IMR-90 (cell line): ENCODE measurements around the gene RPTOR. TPM values are rescaled to one million over a fixed set of nuclear protein-coding genes. Genes with fewer than 3 reads are reported as not detected.

Experiments
- ATAC-seq: fragments of 200-7000 bp; cut with Tn5 transposase; 2 replicates; pipeline ENCODE4 v1.9.1; 2020; ENCODE audit warnings: low read depth, mild to moderate bottlenecking, moderate library complexity
- BruUV-seq: library from RNA; stranded (reverse); fragments of 400-500 nt; replicated peaks from 2 replicates; lab custom pipeline; 2021; lab: Mats Ljungman, UMichigan
- CTCF ChIA-PET: fragments of 300-600 bp; formaldehyde crosslinking; extraction: SDS; loops from one replicate; lab custom pipeline; 2021; ENCODE audit warnings: antibody characterized with exemption; lab: Yijun Ruan, JAX
- POLR2A ChIA-PET: fragments of 300-600 bp; sonication (Branson Sonifier 250); formaldehyde crosslinking; loops from one replicate; lab custom pipeline; 2022; ENCODE audit warnings: antibody characterized with exemption; ENCODE audit not compliant: unreplicated experiment; lab: Charles Lee
- DNase-seq: peaks from one replicate; pipeline ENCODE4 v3.0.0; 2013
- H2AFZ ChIP-seq: replicated peaks from 2 replicates; pipeline ENCODE3; 2013; ENCODE audit warnings: low read length, mild to moderate bottlenecking; ENCODE audit not compliant: poor library complexity
- H2AK5ac ChIP-seq: 2 replicates; pipeline ENCODE4 v1.6.1; 2013; ENCODE audit warnings: low read depth, low read length, inconsistent platforms
- H2AK9ac ChIP-seq: replicated peaks from 2 replicates; pipeline ENCODE3; 2013; ENCODE audit warnings: mild to moderate bottlenecking, low read depth, low read length, moderate library complexity; ENCODE audit not compliant: poor library complexity
- H2BK120ac ChIP-seq: 2 replicates; pipeline ENCODE4 v1.6.1; 2013; ENCODE audit warnings: low read depth, low read length, inconsistent platforms
- H2BK15ac ChIP-seq: 3 replicates; pipeline ENCODE4 v1.6.1; 2013; ENCODE audit warnings: low read depth, low read length, inconsistent platforms
- H2BK20ac ChIP-seq: 2 replicates; pipeline ENCODE4 v1.6.1; 2013; ENCODE audit warnings: low read depth, mild to moderate bottlenecking, inconsistent platforms, low read length, moderate library complexity
- H2BK5ac ChIP-seq: 2 replicates; pipeline ENCODE4 v1.6.1; 2013; ENCODE audit warnings: mild to moderate bottlenecking, low read depth, low read length, inconsistent platforms; ENCODE audit not compliant: poor library complexity, severe bottlenecking
- H3K14ac ChIP-seq: replicated peaks from 2 replicates; pipeline ENCODE4 v1.6.1; 2013; ENCODE audit warnings: low read depth, low read length, inconsistent platforms
- H3K18ac ChIP-seq: 2 replicates; pipeline ENCODE4 v1.6.1; 2013; ENCODE audit warnings: low read depth, low read length, control low read depth
- H3K23ac ChIP-seq: 2 replicates; pipeline ENCODE4 v1.6.1; 2013; ENCODE audit warnings: low read depth, low read length, inconsistent platforms
- H3K27ac ChIP-seq: 2 replicates; pipeline ENCODE4 v1.5.1; 2013; ENCODE audit warnings: mild to moderate bottlenecking, control low read depth, low read length; ENCODE audit not compliant: insufficient read depth
- H3K27me3 ChIP-seq: 2 replicates; pipeline ENCODE4 v1.6.1; 2013; ENCODE audit warnings: low read length; ENCODE audit not compliant: control insufficient read depth, insufficient read depth
- H3K36me3 ChIP-seq: 2 replicates; pipeline ENCODE4 v1.6.1; 2013; ENCODE audit warnings: low read length, mixed read lengths; ENCODE audit not compliant: control insufficient read depth, insufficient read depth
- H3K4ac ChIP-seq: 2 replicates; pipeline ENCODE4 v1.6.1; 2013; ENCODE audit warnings: low read depth, low read length, inconsistent platforms
- H3K4me1 ChIP-seq: 2 replicates; pipeline ENCODE4 v1.6.1; 2013; ENCODE audit warnings: low read length, mixed read lengths; ENCODE audit not compliant: control insufficient read depth, insufficient read depth
- H3K4me2 ChIP-seq: 2 replicates; pipeline ENCODE4 v1.6.1; 2013; ENCODE audit warnings: low read depth, mild to moderate bottlenecking, control low read depth, low read length, moderate library complexity
- H3K4me3 ChIP-seq: 2 replicates; pipeline ENCODE4 v1.5.1; 2013; ENCODE audit warnings: low read depth, mild to moderate bottlenecking, control low read depth, low read length, moderate library complexity; ENCODE audit not compliant: insufficient read depth
- H3K56ac ChIP-seq: 2 replicates; pipeline ENCODE4 v1.6.1; 2013; ENCODE audit warnings: low read length, inconsistent platforms; ENCODE audit not compliant: insufficient read depth; ENCODE audit errors: extremely low read depth
- H3K79me1 ChIP-seq, 2 experiments: 2 replicates each; pipeline ENCODE4 v1.6.1; 2013; ENCODE audit warnings: low read length in 2 of 2, inconsistent platforms in 1 of 2, low read depth in 1 of 2
- H3K9ac ChIP-seq: 2 replicates; pipeline ENCODE4 v1.6.1; 2013; ENCODE audit warnings: low read depth, low read length, control low read depth
- H3K9me1 ChIP-seq: 2 replicates; pipeline ENCODE4 v1.6.1; 2013; ENCODE audit warnings: low read length, inconsistent platforms; ENCODE audit not compliant: insufficient read depth
- H3K9me3 ChIP-seq: 2 replicates; pipeline ENCODE4 v1.6.1; 2013; ENCODE audit warnings: low read length; ENCODE audit not compliant: control insufficient read depth, insufficient read depth
- H4K20me1 ChIP-seq: 2 replicates; pipeline ENCODE4 v1.6.1; 2013; ENCODE audit warnings: low read length, inconsistent platforms; ENCODE audit not compliant: insufficient read depth
- H4K5ac ChIP-seq: 2 replicates; pipeline ENCODE4 v1.6.1; 2013; ENCODE audit warnings: mild to moderate bottlenecking, low read depth, low read length, control low read depth
- H4K8ac ChIP-seq, 2 experiments: 2 replicates each; pipeline ENCODE4 v1.6.1; 2013; ENCODE audit warnings: low read depth in 2 of 2, low read length in 2 of 2, control low read depth in 1 of 2, inconsistent platforms in 1 of 2
- H4K91ac ChIP-seq: 2 replicates; pipeline ENCODE4 v1.6.1; 2013; ENCODE audit warnings: low read depth, low read length, inconsistent platforms; ENCODE audit not compliant: insufficient read depth
- BHLHE40 ChIP-seq: fragments of 150-350 bp; IDR thresholded peaks from 2 replicates; pipeline ENCODE4 v1.6.1; 2016; ENCODE audit warnings: mild to moderate bottlenecking, low read depth, low read length
- CEBPB ChIP-seq: IDR thresholded peaks from 2 replicates; pipeline ENCODE4 v1.6.1; 2012; ENCODE audit warnings: low read depth, low read length, improper control_type of control experiment
- FOS ChIP-seq: fragments of 150-350 bp; IDR thresholded peaks from 2 replicates; pipeline ENCODE4 v1.6.1; 2016; ENCODE audit warnings: low read depth, low read length
- MAFK ChIP-seq: IDR thresholded peaks from 2 replicates; pipeline ENCODE4 v1.6.1; 2012; ENCODE audit warnings: low read depth, low read length, improper control_type of control experiment
- MAZ ChIP-seq: IDR thresholded peaks from 2 replicates; pipeline ENCODE4 v1.6.1; 2012; ENCODE audit warnings: low read depth, mild to moderate bottlenecking, low read length, improper control_type of control experiment, moderate library complexity, borderline replicate concordance
- MXI1 ChIP-seq: IDR thresholded peaks from 2 replicates; pipeline ENCODE4 v1.6.1; 2012; ENCODE audit warnings: low read depth, mild to moderate bottlenecking, low read length, moderate library complexity, borderline replicate concordance
- NFE2L2 ChIP-seq: fragments of 150-350 bp; IDR thresholded peaks from 2 replicates; pipeline ENCODE4 v1.6.1; 2016; ENCODE audit warnings: low read depth, mild to moderate bottlenecking, low read length
- RAD21 ChIP-seq: IDR thresholded peaks from 2 replicates; pipeline ENCODE4 v1.6.1; 2012; ENCODE audit warnings: low read length, improper control_type of control experiment
- RCOR1 ChIP-seq: IDR thresholded peaks from 2 replicates; pipeline ENCODE4 v1.6.1; 2012; ENCODE audit warnings: mild to moderate bottlenecking, low read length, improper control_type of control experiment; ENCODE audit not compliant: insufficient replicate concordance
- RFX5 ChIP-seq: IDR thresholded peaks from 2 replicates; pipeline ENCODE4 v1.8.0; 2012; ENCODE audit warnings: low read depth, mild to moderate bottlenecking, low read length, moderate library complexity
- WGBS, 2 experiments: methylation state at CpG; one replicate each; pipeline versions ENCODE4 v1.1.5 to v1.1.7; 2013; ENCODE audit warnings: missing lambda C conversion rate in 2 of 2; ENCODE audit not compliant: insufficient read length in 1 of 2; ENCODE audit errors: extremely low coverage in 2 of 2; 5-methylcytosine and 5-hydroxymethylcytosine counted together
- dilution Hi-C: fragments of 300-500 bp; cut with HindIII; formaldehyde crosslinking; loops from one replicate; pipeline ENCODE4 v1.14.3; 2018; ENCODE audit warnings: low sequenced_read_pairs; ENCODE audit not compliant: unreplicated experiment
- in situ Hi-C: fragments of 300-500 bp; cut with MboI; formaldehyde crosslinking; loops from 3 replicates; pipeline ENCODE4 v1.14.3; 2019; ENCODE audit warnings: low sequenced_read_pairs, inconsistent platforms, mixed read lengths
- intact Hi-C: fragments of 100-400 bp; cut with micrococcal nuclease; formaldehyde crosslinking; loops from 2 replicates; pipeline ENCODE4 v1.10.0; 2022
- polyA plus RNA-seq, 3 experiments: library from polyadenylated mRNA; depleted of rRNA; stranded (reverse); fragments of >200 nt; gene quantifications; 2 replicates each; pipeline ENCODE4 v1.2.3, GENCODE V29; 2012; ENCODE audit warnings: low replicate concordance in 1 of 3
- total RNA-seq: library from RNA; depleted of rRNA; stranded (reverse); fragments of >200 nt; gene quantifications from 2 replicates; pipeline ENCODE4 v1.2.3, GENCODE V29; 2012
- TF ChIP-seq, protein P1 (sequence below): fragments of 150-350 bp; IDR thresholded peaks from 2 replicates; pipeline ENCODE4 v1.6.1; 2017; ENCODE audit warnings: mild to moderate bottlenecking, antibody characterized with exemption, low read length, low read depth
- TF ChIP-seq, protein P2 (sequence below): conservative IDR thresholded peaks from 2 replicates; pipeline ENCODE4 v1.5.1; 2012; ENCODE audit warnings: mild to moderate bottlenecking, low read depth, low read length, improper control_type of control experiment

Gene RPTOR
- total and polyA plus RNA-seq, 2 of the 4 experiments (the other 2 are of a cell fraction) = 10.8 to 14.7 TPM

DNA sequence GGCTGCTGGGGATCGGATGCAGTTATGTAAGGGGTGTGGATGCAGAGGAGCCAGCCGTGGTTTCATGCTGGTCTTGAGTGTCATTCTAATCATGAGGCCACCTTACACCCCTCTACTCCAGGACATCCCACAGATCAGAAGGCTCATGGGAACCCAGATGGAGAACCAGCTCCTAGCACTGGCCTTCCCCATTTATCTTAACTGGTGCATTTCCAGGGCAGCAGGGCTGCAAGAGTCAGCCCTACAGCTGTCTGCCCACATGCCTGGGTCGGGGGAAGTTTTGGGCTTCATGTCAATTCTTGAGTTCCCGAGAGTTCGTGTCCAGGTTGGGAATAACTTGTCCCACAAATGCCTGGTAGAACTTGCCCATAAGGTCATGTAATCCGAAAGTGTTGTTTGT lies 29.1 kb downstream of the RPTOR start:
- peaks cover 10% of the 10 kb centered on the region for H4K20me1 ChIP-seq
- H2AFZ ChIP-seq = no peak overlapping the region
- H2BK5ac ChIP-seq = no peak overlapping the region
- no peak for ATAC-seq
- H3K14ac ChIP-seq = no peak overlapping the region
- dilution Hi-C loops (no loop called here), intact Hi-C loops (no loop called here), in situ Hi-C loops (loop anchor here (5.0 kb wide), 1 partner anchor 141 kb away; no protein-coding TSS in a partner anchor)
- no peak overlapping the region for H3K27ac ChIP-seq
- H3K4ac ChIP-seq = no peak overlapping the region
- no peaks in the 10 kb centered on the region for H3K36me3 ChIP-seq
- no peaks in the 10 kb centered on the region for H3K27me3 ChIP-seq
- no peak overlapping the region for H2AK9ac ChIP-seq
- no peaks in the 10 kb centered on the region for H3K9me3 ChIP-seq
- no peak overlapping the region for H2AK5ac ChIP-seq
- no peak overlapping the region for H4K8ac ChIP-seq
- no TSS peak for BruUV-seq
- peaks cover 5% of the 10 kb centered on the region; the same call in 1 of the 2 replicates for H3K4me1 ChIP-seq
- H3K18ac ChIP-seq = no peak overlapping the region
- no peak overlapping the region for H2BK15ac ChIP-seq
- no peak overlapping the region for H3K56ac ChIP-seq
- H2BK20ac ChIP-seq = no peak overlapping the region
- no peak overlapping the region for H4K91ac ChIP-seq
- no peak overlapping the region for H3K9ac ChIP-seq
- H3K23ac ChIP-seq = no peak overlapping the region
- no peak overlapping the region for H4K5ac ChIP-seq
- H3K79me1 ChIP-seq = peaks cover 33 to 62% of the 10 kb centered on the region in 2 experiments
- TF ChIP-seq CEBPB (no peak), RAD21 (no peak), MXI1 (no peak), MAZ (no peak), NFE2L2 (no peak), FOS (no peak), RFX5 (no peak), MAFK (no peak), RCOR1 (no peak), BHLHE40 (no peak)
- TF ChIP-seq, protein P1, sequence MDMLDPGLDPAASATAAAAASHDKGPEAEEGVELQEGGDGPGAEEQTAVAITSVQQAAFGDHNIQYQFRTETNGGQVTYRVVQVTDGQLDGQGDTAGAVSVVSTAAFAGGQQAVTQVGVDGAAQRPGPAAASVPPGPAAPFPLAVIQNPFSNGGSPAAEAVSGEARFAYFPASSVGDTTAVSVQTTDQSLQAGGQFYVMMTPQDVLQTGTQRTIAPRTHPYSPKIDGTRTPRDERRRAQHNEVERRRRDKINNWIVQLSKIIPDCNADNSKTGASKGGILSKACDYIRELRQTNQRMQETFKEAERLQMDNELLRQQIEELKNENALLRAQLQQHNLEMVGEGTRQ = no peak
- TF ChIP-seq, protein P2, sequence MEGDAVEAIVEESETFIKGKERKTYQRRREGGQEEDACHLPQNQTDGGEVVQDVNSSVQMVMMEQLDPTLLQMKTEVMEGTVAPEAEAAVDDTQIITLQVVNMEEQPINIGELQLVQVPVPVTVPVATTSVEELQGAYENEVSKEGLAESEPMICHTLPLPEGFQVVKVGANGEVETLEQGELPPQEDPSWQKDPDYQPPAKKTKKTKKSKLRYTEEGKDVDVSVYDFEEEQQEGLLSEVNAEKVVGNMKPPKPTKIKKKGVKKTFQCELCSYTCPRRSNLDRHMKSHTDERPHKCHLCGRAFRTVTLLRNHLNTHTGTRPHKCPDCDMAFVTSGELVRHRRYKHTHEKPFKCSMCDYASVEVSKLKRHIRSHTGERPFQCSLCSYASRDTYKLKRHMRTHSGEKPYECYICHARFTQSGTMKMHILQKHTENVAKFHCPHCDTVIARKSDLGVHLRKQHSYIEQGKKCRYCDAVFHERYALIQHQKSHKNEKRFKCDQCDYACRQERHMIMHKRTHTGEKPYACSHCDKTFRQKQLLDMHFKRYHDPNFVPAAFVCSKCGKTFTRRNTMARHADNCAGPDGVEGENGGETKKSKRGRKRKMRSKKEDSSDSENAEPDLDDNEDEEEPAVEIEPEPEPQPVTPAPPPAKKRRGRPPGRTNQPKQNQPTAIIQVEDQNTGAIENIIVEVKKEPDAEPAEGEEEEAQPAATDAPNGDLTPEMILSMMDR = no peak
- no peak for DNase-seq
- no peak overlapping the region for H3K4me3 ChIP-seq
- ChIA-PET CTCF (no interaction called here), POLR2A (no interaction called here)
- WGBS, 2 experiments = no CpG with 5 or more reads among the region's 6 CpGs
- peaks cover 17% of the 10 kb centered on the region for H3K9me1 ChIP-seq
- no peak overlapping the region for H3K4me2 ChIP-seq
- H2BK120ac ChIP-seq = no peak overlapping the region
